Activated CD4-positive, alpha-beta T cell treated with anti-CD3 and anti-CD28 coated beads for 36 hours (primary cell): Measurements from ENCODE around the gene DCAF5. TPM values are rescaled to one million over a fixed set of nuclear protein-coding genes. Genes with fewer than 3 reads are reported as not detected.
"Not testable (repeated sequence)": the region's sequence is repeated elsewhere in the genome, so short reads cannot be mapped to it uniquely, and the experiment has no call there.

Experiments
- ATAC-seq: fragments of 200-7000 bp; cut with Tn5 transposase; one replicate; pipeline ENCODE4 v1.10.0; 2021; ENCODE audit warnings: mild to moderate bottlenecking, moderate library complexity
- CTCF ChIA-PET: fragments of 350-600 bp; sonication (Branson Sonifier 250); formaldehyde crosslinking; loops from one replicate; lab custom pipeline; 2021; ENCODE audit warnings: antibody characterized with exemption; lab: Charles Lee
- POLR2A ChIA-PET: fragments of 350-600 bp; sonication (Branson Sonifier 250); formaldehyde crosslinking; loops from one replicate; lab custom pipeline; 2021; ENCODE audit warnings: antibody characterized with exemption, inconsistent platforms; lab: Charles Lee
- DNase-seq: peaks from one replicate; pipeline ENCODE4 v3.0.0-alpha.2; 2020
- H3K27ac Mint-ChIP-seq: one replicate; pipeline ENCODE4 v1.8.0; 2021; ENCODE audit warnings: mixed read lengths
- H3K27me3 Mint-ChIP-seq: one replicate; pipeline ENCODE4 v1.8.0; 2021; ENCODE audit warnings: mixed read lengths
- H3K36me3 Mint-ChIP-seq: one replicate; pipeline ENCODE4 v1.8.0; 2021; ENCODE audit warnings: low read depth, mixed read lengths
- H3K4me1 Mint-ChIP-seq: one replicate; pipeline ENCODE4 v1.8.0; 2021; ENCODE audit warnings: mixed read lengths
- H3K4me3 Mint-ChIP-seq: one replicate; pipeline ENCODE4 v1.8.0; 2021; ENCODE audit warnings: mild to moderate bottlenecking, moderate library complexity, mixed read lengths
- H3K9me3 Mint-ChIP-seq: one replicate; pipeline ENCODE4 v1.8.0; 2021; ENCODE audit warnings: low read depth, mixed read lengths
- intact Hi-C, 2 experiments: fragments of 100-400 bp; cut with DNase I in 1 of 2; cut with micrococcal nuclease in 1 of 2; formaldehyde crosslinking; loops; one replicate each; pipeline versions ENCODE4 v1.14.2 to v1.15.1; 2022 to 2024; cut with DNase I, micrococcal nuclease
- total RNA-seq, 2 experiments: library from RNA; stranded (reverse); gene quantifications; one replicate each; pipeline ENCODE4 v1.2.3, GENCODE V29; 2021

Gene DCAF5
- total RNA-seq, 2 experiments from 2014 or later: 34.1 to 38.7 TPM

DNA sequence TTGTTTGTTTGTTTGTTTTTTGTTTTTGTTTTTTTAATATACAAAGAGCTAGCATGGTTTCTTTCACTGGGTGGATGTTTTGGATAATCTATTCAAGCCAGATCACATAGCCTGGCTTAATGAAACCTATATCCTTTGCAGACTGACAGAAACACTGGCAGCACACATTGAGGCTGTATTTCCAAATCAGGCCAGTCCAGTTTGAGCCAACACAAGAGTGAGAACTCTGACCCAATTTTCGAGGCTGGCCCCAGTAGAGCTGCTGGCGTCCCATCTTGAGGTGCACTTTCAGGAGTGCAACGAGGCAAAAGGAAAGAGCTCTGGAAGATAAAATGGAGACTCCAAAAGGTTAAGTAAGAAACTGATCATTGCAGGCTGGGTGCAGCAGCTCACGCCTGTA is 129.9 kb downstream of the DCAF5 start:
- no peaks in the 10 kb centered on the region for H3K4me1 Mint-ChIP-seq
- intact Hi-C loops: no loop called here
- no peaks in the 10 kb centered on the region for H3K36me3 Mint-ChIP-seq
- ChIA-PET POLR2A (no interaction called here), CTCF (interaction anchor here (1.2 kb wide), 1 partner anchor 17 kb away, joined by 3 read pairs; no protein-coding TSS in a partner anchor)
- no peak for DNase-seq
- no peaks in the 10 kb centered on the region for H3K9me3 Mint-ChIP-seq
- ATAC-seq: no peak
- no peak overlapping the region for H3K27ac Mint-ChIP-seq
- no peak overlapping the region for H3K4me3 Mint-ChIP-seq
- H3K27me3 Mint-ChIP-seq: no peaks in the 10 kb centered on the region

DNA sequence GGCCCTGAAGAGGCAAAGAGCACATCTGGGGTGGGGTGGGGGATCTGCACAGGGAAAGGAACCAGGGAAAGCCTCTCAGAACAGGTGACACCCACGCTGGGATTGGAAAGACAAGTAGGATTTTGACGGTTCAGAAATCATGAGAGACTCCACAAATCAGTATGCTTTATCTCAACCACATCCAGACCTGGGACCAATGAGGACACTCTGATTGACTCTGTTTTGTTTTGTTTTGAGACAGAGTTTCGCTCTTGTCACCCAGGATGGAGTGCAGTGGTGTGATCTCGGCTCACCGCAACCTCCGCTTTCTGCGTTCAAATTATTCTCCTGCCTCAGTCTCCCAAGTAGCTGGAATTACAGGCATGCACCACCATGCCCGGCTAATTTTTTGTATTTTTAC is 130.8 kb downstream of the DCAF5 start:
- H3K9me3 Mint-ChIP-seq, H3K27me3 Mint-ChIP-seq, H3K4me1 Mint-ChIP-seq, CTCF ChIA-PET, H3K27ac Mint-ChIP-seq, ATAC-seq, intact Hi-C loops, H3K4me3 Mint-ChIP-seq, H3K36me3 Mint-ChIP-seq, POLR2A ChIA-PET, DNase-seq: not testable (repeated sequence)

- Mint-ChIP-seq H3K4me1 (no peaks in the 10 kb centered on the region), H3K4me3 (no peak overlapping the region), H3K27ac (no peak overlapping the region), H3K27me3 (no peaks in the 10 kb centered on the region), H3K9me3 (no peaks in the 10 kb centered on the region), H3K36me3 (no peaks in the 10 kb centered on the region)
- ChIA-PET CTCF (no interaction called here), POLR2A (no interaction called here)
- intact Hi-C loops: no loop called here
- DNase-seq (no peak), ATAC-seq (no peak)
These were observed 135.2 kb downstream of the DCAF5 start for GRCh38 chr14:69017706-69018105.

DNA sequence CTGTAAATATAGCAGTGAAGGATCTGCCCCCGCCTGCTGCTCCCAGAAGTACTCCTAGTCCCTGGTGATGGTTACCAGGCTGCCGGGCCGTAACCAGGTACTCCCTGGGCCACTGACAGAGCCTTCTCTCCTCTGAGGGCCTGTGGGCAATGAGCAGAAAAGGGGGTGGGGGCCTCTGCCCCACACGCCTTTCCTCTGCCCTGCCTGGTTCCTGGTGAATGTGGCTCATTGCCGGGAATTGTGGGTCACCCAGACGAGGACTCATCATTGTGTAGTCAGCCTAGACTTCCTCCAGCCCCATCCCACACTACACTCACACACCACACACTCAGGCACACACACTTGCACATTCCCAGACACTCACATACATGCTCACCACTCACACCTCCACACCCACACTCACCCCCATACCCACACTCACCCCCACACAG is 138.1 kb downstream of the DCAF5 start:
- no peak for DNase-seq
- ChIA-PET CTCF (interaction anchor here (2.6 kb wide), 1 partner anchor 103 kb away, joined by 14 read pairs; no protein-coding TSS in a partner anchor), POLR2A (no interaction called here)
- H3K9me3 Mint-ChIP-seq: no peaks in the 10 kb centered on the region
- intact Hi-C loops: no loop called here
- H3K4me3 Mint-ChIP-seq: no peak overlapping the region
- no peak overlapping the region for H3K27ac Mint-ChIP-seq
- peaks cover 6% of the 10 kb centered on the region for H3K4me1 Mint-ChIP-seq
- H3K27me3 Mint-ChIP-seq: no peaks in the 10 kb centered on the region
- no peak for ATAC-seq
- no peaks in the 10 kb centered on the region for H3K36me3 Mint-ChIP-seq

DNA sequence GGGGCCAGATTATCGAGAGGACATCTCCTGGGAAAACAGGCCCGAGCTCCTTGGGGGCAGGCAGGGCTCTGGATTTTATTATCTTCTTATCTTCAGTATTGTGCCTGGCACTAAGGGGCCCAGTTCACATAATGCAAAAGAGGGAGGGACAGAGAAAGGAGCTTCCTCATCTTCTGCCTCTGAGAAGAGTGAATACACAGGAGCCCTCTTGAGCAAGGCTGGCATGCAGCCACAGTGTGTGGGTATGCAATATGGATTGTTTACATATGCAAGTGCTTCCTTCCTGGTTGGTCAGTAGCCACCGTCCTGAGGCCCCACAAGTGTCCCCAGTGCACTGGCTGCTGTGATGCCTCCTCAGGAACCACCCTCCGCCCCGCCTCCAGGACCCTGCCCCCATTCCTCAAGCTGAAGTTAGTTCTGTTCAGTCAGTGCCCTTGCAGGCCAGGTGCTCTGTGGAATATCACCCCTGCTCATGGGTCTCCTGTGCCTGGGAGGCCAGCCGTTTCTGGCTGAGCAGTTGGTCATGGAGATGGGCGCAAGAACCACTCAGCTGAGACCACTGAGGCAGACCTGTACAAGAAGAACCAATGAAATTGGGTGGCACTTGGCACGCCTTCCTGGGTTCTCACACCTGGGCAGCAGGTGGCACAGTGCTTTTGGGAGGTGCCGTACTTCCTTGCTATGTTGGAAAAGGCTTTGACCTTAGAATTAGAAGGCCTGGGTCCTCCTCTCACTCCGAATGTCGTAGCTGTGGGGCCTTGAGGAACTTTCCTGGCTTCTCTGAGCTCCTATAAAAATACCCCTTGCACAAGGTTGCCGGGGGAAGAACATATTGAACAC is 138.8 kb downstream of the DCAF5 start:
- ChIA-PET POLR2A (no interaction called here), CTCF (interaction anchor here (2.6 kb wide), 1 partner anchor 103 kb away, joined by 14 read pairs; no protein-coding TSS in a partner anchor)
- Mint-ChIP-seq H3K27ac (no peak overlapping the region), H3K27me3 (no peaks in the 10 kb centered on the region), H3K9me3 (no peaks in the 10 kb centered on the region), H3K4me1 (peaks cover 6% of the 10 kb centered on the region), H3K4me3 (no peak overlapping the region), H3K36me3 (no peaks in the 10 kb centered on the region)
- no peak for DNase-seq
- ATAC-seq: no peak
- intact Hi-C loops: no loop called here

DNA sequence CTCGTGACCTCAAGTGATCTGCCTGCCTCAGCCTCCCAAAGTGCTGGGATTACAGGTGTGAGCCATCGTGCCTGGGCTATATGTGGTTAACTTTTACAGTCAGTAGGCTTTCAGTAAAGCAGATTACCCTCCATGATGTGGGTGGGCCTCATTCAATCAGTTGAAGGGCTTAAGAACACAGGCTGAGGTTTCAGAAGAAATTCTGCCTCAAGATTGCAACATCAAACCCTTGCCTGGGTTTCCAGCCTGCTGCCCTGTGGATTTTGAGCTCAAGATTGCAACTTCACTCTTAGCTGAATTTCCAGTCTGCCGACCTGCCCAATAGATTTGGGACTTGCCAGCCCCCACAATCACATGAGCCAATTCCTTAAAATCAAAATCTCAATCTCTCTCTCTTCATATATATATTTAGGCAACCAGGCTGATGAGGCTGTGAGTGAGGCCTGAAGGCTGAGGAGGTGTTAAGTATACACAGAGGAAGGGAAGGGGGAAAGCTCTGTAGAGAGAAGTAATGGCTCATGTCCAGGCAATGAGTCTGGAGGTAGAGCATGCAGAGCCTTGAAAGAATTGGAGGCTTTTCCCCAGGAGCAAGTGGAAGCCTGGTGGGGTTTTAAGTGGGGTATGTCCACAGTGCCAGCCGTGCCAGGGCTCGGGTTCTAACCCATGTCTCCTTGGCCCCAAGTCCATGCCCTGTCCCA is 140.5 kb downstream of the DCAF5 start:
- Mint-ChIP-seq H3K9me3 (no peaks in the 10 kb centered on the region), H3K4me1 (peaks cover 6% of the 10 kb centered on the region), H3K27ac (no peak overlapping the region), H3K27me3 (no peaks in the 10 kb centered on the region), H3K36me3 (no peaks in the 10 kb centered on the region), H3K4me3 (no peak overlapping the region)
- ChIA-PET POLR2A (no interaction called here), CTCF (interaction anchor here (2.6 kb wide), 1 partner anchor 101 kb away, joined by 14 read pairs; no protein-coding TSS in a partner anchor)
- ATAC-seq (no peak), DNase-seq (no peak)
- intact Hi-C loops: no loop called here

DNA sequence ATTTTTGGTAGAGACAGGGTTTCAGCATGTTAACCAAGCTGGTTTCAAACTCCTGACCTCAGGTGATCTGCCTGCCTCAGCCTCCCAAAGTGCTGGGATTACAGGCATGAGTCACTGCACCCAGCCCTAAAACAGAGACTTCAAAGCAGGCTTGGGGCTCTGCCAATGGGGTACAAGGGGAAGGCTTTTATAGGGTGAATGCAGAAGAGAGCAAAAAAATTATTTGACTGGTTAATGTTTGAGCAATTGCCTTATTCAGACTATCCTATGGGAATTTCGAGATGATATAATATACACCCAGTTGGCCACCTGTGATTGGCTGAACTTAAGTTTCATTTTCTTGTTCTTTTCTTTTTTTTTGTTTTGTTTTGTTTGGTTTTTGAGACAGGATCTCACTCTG is 142.3 kb downstream of the DCAF5 start:
- Mint-ChIP-seq H3K27me3 (no peaks in the 10 kb centered on the region), H3K27ac (no peak overlapping the region), H3K4me1 (peaks cover 6% of the 10 kb centered on the region), H3K36me3 (no peaks in the 10 kb centered on the region), H3K9me3 (no peaks in the 10 kb centered on the region), H3K4me3 (no peak overlapping the region)
- DNase-seq: peak; percentile 22
- ChIA-PET POLR2A (no interaction called here), CTCF (no interaction called here)
- ATAC-seq: peak; percentile 69
- intact Hi-C loops: no loop called here

DNA sequence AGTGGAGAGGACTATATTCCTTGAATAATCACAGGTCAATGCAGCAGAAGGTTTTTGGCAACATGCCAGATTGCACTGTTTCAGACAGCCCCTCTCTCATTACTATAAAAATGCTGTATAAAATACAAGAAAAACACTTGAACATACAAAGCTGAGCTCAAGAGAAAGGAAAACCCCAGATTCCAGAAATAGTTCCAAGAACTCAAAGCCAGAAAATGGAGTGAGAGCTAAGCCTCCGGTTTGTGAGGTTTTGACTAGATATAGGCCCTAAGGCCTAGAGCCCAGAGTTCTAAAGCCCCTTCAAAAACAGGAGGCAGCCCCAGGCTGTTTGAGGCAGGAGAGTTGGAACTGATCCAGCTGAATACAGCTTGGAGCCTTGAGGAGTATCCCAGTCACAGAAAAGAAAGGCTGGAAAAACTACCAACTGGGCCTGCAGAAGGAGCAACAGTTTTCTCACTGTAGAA is 144.5 kb downstream of the DCAF5 start:
- DNase-seq: no peak
- peaks cover 6% of the 10 kb centered on the region for H3K4me1 Mint-ChIP-seq
- ChIA-PET POLR2A (no interaction called here), CTCF (interaction anchor here (0.7 to 1.3 kb wide), 2 partner anchors 98 to 165 kb away, joined by 3 read pairs; no protein-coding TSS in a partner anchor)
- intact Hi-C loops: no loop called here
- H3K27me3 Mint-ChIP-seq: no peaks in the 10 kb centered on the region
- H3K36me3 Mint-ChIP-seq: no peaks in the 10 kb centered on the region
- no peak overlapping the region for H3K4me3 Mint-ChIP-seq
- ATAC-seq: no peak
- H3K27ac Mint-ChIP-seq: no peak overlapping the region
- H3K9me3 Mint-ChIP-seq: no peaks in the 10 kb centered on the region

GRCh38 chr14:69006346-69006745 is 146.6 kb downstream of the DCAF5 start:
- ATAC-seq: no peak
- CTCF ChIA-PET: no interaction called here
- Mint-ChIP-seq H3K27ac (no peak overlapping the region), H3K4me3 (no peak overlapping the region), H3K4me1 (peaks cover 6% of the 10 kb centered on the region), H3K27me3 (no peaks in the 10 kb centered on the region), H3K9me3 (no peaks in the 10 kb centered on the region), H3K36me3 (no peaks in the 10 kb centered on the region)
- intact Hi-C loops: no loop called here
- POLR2A ChIA-PET: no interaction called here
- DNase-seq: no peak

GRCh38 chr14:69005432-69006148 is 147.3 kb downstream of the DCAF5 start:
- H3K27ac Mint-ChIP-seq: no peak overlapping the region
- peak; percentile 51 for ATAC-seq
- no peak overlapping the region for H3K4me3 Mint-ChIP-seq
- H3K36me3 Mint-ChIP-seq: no peaks in the 10 kb centered on the region
- ChIA-PET CTCF (interaction anchor here (1.2 kb wide), 1 partner anchor 109 kb away, joined by 4 read pairs; no protein-coding TSS in a partner anchor), POLR2A (no interaction called here)
- no peaks in the 10 kb centered on the region for H3K27me3 Mint-ChIP-seq
- intact Hi-C loops: no loop called here
- H3K4me1 Mint-ChIP-seq: peaks cover 3% of the 10 kb centered on the region
- peak; percentile 17 for DNase-seq
- no peaks in the 10 kb centered on the region for H3K9me3 Mint-ChIP-seq
